SU-DHL-6 (cell line): ENCODE results near the gene H19.

Experiments
- H2AFZ ChIP-seq: fragments of 200-600 bp; sonication (generic); 2 replicates; pipeline ENCODE4 v1.6.1; 2014; ENCODE audit warnings: low read depth, mild to moderate bottlenecking, moderate library complexity, mixed read lengths, antibody characterized with exemption, low read length; ENCODE audit not compliant: severe bottlenecking
- H3F3A ChIP-seq: fragments of 200-600 bp; shearing (Covaris generic); 2 replicates; pipeline ENCODE4 v1.6.0; 2016; ENCODE audit warnings: antibody characterized with exemption, mild to moderate bottlenecking; ENCODE audit not compliant: insufficient read depth
- H3K27ac ChIP-seq: fragments of 200-600 bp; sonication (generic); 2 replicates; pipeline ENCODE4 v1.5.1; 2016; ENCODE audit warnings: low read depth, mild to moderate bottlenecking, low read length, moderate library complexity, mixed read lengths
- H3K27me3 ChIP-seq: fragments of 200-600 bp; sonication (generic), shearing (Covaris generic); 2 replicates; pipeline ENCODE4 v1.6.0; 2014; ENCODE audit warnings: mild to moderate bottlenecking, low read length
- H3K36me3 ChIP-seq: fragments of 200-600 bp; sonication (generic); 2 replicates; pipeline ENCODE4 v1.6.1; 2014; ENCODE audit warnings: mild to moderate bottlenecking, low read length, mixed read lengths
- H3K4me2 ChIP-seq: fragments of 300-600, 200-600 bp; shearing (Covaris generic), sonication (generic); 2 replicates; pipeline ENCODE4 v1.6.0; 2014; ENCODE audit warnings: low read length, low read depth, mild to moderate bottlenecking; ENCODE audit not compliant: poor library complexity, severe bottlenecking
- H3K4me3 ChIP-seq: fragments of 200-600 bp; sonication (generic); 2 replicates; pipeline ENCODE4 v1.5.1; 2014; ENCODE audit warnings: antibody characterized with exemption, low read length, mild to moderate bottlenecking, mixed read lengths; ENCODE audit not compliant: insufficient read depth, poor library complexity, severe bottlenecking
- H3K79me2 ChIP-seq: fragments of 200-600 bp; sonication (generic); 2 replicates; pipeline ENCODE4 v1.6.1; 2014; ENCODE audit warnings: mild to moderate bottlenecking, low read length, moderate library complexity; ENCODE audit not compliant: insufficient read depth
- H3K9ac ChIP-seq: fragments of 200-600 bp; sonication (generic); 2 replicates; pipeline ENCODE4 v1.7.0; 2014; ENCODE audit warnings: mild to moderate bottlenecking, low read length
- H3K9me2 ChIP-seq: fragments of 200-600 bp; sonication (generic); replicated peaks from 2 replicates; pipeline ENCODE4 v1.6.1; 2014; ENCODE audit warnings: low read length; ENCODE audit not compliant: insufficient read depth
- H3K9me3 ChIP-seq: fragments of 200-600 bp; sonication (generic); 2 replicates; pipeline ENCODE4 v1.6.1; 2014; ENCODE audit warnings: low read length, mixed read lengths; ENCODE audit not compliant: insufficient read depth
- H4K20me1 ChIP-seq: fragments of 200-600 bp; sonication (generic); 2 replicates; pipeline ENCODE4 v1.6.1; 2014; ENCODE audit warnings: low read depth, mild to moderate bottlenecking, antibody characterized with exemption, low read length, moderate library complexity, mixed read lengths
- EZH2phosphoT487 ChIP-seq: fragments of 200-600 bp; sonication (generic), shearing (Covaris generic); conservative IDR thresholded peaks from 2 replicates; pipeline ENCODE4 v1.6.1; 2018; ENCODE audit warnings: mild to moderate bottlenecking, antibody characterized with exemption, low read length, moderate library complexity, mixed read lengths
- TF ChIP-seq, protein P1 (sequence below): fragments of 200-600 bp; sonication (generic); IDR thresholded peaks from one replicate; pipeline ENCODE4 v1.5.1; 2017; ENCODE audit warnings: antibody characterized with exemption, mild to moderate bottlenecking, low read length, moderate library complexity; ENCODE audit not compliant: insufficient read depth, poor library complexity, severe bottlenecking

H19 gene

GRCh38 chr11:2004466-2004865, 6.8 kb upstream of the H19 start:
- TF ChIP-seq EZH2phosphoT487 = no peak
- TF ChIP-seq, protein P1, sequence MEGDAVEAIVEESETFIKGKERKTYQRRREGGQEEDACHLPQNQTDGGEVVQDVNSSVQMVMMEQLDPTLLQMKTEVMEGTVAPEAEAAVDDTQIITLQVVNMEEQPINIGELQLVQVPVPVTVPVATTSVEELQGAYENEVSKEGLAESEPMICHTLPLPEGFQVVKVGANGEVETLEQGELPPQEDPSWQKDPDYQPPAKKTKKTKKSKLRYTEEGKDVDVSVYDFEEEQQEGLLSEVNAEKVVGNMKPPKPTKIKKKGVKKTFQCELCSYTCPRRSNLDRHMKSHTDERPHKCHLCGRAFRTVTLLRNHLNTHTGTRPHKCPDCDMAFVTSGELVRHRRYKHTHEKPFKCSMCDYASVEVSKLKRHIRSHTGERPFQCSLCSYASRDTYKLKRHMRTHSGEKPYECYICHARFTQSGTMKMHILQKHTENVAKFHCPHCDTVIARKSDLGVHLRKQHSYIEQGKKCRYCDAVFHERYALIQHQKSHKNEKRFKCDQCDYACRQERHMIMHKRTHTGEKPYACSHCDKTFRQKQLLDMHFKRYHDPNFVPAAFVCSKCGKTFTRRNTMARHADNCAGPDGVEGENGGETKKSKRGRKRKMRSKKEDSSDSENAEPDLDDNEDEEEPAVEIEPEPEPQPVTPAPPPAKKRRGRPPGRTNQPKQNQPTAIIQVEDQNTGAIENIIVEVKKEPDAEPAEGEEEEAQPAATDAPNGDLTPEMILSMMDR = no peak
- Histone ChIP-seq H3K9me3 (no peaks in the 10 kb centered on the region), H3K27ac (no peak overlapping the region), H2AFZ (no peak overlapping the region), H3F3A (no peaks in the 10 kb centered on the region), H3K4me2 (no peak overlapping the region), H3K36me3 (no peaks in the 10 kb centered on the region), H3K9ac (no peak overlapping the region), H4K20me1 (no peaks in the 10 kb centered on the region), H3K27me3 (no peaks in the 10 kb centered on the region), H3K79me2 (no peaks in the 10 kb centered on the region), H3K4me3 (no peak overlapping the region), H3K9me2 (no peaks in the 10 kb centered on the region)

DNA sequence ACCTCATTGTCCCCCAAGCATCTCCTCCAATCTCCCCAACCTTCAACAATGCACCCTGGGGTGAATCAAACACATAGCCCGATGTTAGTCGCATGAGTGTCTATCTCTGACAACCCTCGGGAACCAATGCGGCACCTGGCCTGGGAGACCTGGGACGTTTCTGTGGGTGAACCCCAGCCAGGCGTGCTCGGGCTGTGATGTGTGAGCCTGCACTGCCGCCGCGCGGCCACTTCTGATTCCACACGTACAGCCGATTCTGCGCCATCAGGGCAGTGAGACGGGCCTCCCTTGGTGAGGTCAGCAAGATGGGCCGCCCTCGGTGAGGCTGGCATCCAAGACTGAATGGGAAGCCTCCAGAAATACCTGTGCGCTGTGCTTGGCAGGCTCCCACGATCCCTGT, 5.2 kb upstream of the H19 start:
- Histone ChIP-seq H3K36me3 (no peaks in the 10 kb centered on the region), H3K9ac (no peak overlapping the region), H3K4me3 (no peak overlapping the region), H3K27me3 (no peaks in the 10 kb centered on the region), H3K9me2 (no peaks in the 10 kb centered on the region), H3K27ac (no peak overlapping the region), H3F3A (no peaks in the 10 kb centered on the region), H3K4me2 (no peak overlapping the region), H3K9me3 (no peaks in the 10 kb centered on the region), H3K79me2 (no peaks in the 10 kb centered on the region), H4K20me1 (no peaks in the 10 kb centered on the region), H2AFZ (no peak overlapping the region)
- TF ChIP-seq EZH2phosphoT487 = no peak
- TF ChIP-seq, protein P1 = no peak

DNA sequence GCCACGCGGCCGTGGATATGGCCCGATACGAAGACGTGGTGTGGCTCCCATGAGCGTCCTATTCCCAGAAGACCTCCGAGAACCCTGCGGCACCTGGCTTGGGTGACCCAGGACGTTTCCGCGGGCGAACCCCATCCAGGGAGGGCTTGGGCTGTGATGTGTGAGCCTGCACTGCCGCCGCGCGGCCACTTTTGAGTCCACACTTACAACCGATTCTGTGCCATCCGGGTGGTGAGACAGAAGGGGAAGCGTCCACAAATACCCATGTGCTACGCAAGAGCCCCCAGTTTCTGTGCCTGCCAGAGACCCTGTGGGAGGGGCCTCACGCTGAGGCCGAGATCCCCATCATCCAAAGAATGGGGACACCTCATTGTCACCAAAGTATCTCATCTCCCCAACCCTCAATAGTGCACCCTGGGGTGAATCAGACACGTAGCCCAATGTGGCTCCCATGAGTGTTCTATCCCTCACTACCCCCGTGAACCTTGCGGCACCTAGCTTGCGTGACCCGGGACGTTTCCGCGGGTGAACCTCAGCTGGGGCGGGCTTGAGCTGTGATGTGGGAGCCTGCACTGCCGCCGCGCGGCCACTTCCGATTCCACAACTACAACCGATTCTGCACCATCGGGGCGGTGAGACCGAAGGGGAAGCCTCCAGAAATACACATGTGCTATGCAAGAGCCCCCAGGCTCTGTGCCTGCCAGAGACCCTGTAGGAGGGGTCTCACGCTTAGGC, 4.6 kb upstream of the H19 start:
- no peaks in the 10 kb centered on the region for H3K9me3 ChIP-seq
- TF ChIP-seq, protein P1 = no peak
- TF ChIP-seq EZH2phosphoT487 = no peak
- H3K27me3 ChIP-seq = no peaks in the 10 kb centered on the region
- no peak overlapping the region for H3K27ac ChIP-seq
- no peaks in the 10 kb centered on the region for H3K9me2 ChIP-seq
- no peaks in the 10 kb centered on the region for H3K79me2 ChIP-seq
- no peak overlapping the region for H2AFZ ChIP-seq
- no peaks in the 10 kb centered on the region for H4K20me1 ChIP-seq
- H3K36me3 ChIP-seq = no peaks in the 10 kb centered on the region
- no peak overlapping the region for H3K9ac ChIP-seq
- H3K4me2 ChIP-seq = no peak overlapping the region
- no peaks in the 10 kb centered on the region for H3F3A ChIP-seq
- H3K4me3 ChIP-seq = no peak overlapping the region
